Measurements from ENCODE around the gene FAM20A.
"Not testable (repeated sequence)": the region's sequence is repeated elsewhere in the genome, so short reads cannot be mapped to it uniquely, and the experiment has no call there.

Gene FAM20A

DNA sequence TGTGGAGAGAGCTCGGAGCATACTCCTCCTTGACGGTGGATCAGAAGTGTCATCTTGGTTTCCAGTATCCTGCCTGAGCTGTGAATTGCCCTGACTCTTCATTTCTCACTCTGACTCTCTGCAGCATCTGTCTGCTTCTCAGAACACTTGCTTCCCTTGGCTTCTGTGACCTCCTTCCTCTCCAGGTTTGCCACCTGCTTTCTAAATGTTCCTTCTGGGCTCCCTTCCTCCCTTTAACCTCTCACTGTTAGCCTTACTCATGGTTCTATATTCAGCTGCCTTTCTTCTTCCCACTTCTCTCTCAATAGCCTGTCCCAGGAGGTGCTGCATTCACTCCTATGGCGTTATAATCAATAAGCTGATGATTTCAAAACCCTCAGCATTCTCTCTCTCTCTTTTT is 100.1 kb downstream of the FAM20A start:
- no peak overlapping the region for H3K4me3 ChIP-seq (replicated peaks; ENCODE audit: low read depth, low read length)
- TF ChIP-seq, protein P1, sequence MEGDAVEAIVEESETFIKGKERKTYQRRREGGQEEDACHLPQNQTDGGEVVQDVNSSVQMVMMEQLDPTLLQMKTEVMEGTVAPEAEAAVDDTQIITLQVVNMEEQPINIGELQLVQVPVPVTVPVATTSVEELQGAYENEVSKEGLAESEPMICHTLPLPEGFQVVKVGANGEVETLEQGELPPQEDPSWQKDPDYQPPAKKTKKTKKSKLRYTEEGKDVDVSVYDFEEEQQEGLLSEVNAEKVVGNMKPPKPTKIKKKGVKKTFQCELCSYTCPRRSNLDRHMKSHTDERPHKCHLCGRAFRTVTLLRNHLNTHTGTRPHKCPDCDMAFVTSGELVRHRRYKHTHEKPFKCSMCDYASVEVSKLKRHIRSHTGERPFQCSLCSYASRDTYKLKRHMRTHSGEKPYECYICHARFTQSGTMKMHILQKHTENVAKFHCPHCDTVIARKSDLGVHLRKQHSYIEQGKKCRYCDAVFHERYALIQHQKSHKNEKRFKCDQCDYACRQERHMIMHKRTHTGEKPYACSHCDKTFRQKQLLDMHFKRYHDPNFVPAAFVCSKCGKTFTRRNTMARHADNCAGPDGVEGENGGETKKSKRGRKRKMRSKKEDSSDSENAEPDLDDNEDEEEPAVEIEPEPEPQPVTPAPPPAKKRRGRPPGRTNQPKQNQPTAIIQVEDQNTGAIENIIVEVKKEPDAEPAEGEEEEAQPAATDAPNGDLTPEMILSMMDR (IDR thresholded peaks at IDR 0.05; ENCODE audit: low read depth, low read length, missing control alignments), result no peak
- no peak for DNase-seq (ENCODE audit: extremely low read depth, low read depth)

DNA sequence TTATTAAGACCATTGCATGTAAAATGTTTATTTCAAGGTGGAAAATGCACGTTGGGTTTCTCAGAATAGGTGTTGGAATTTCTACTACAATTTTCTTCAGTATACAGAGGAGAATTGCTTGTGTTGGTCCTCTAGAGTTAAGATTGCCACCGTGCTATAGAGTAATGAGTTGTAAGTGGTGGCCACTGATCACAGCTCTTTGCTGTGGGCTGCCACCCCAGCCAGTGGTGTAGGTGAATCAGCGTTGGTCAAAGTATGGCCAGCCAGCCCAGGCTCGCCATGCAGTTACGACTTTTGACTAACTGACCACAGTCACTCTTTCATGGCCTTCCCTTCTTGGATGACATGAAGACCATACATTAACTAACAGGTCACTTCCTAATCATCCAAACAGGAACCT is 101.6 kb downstream of the FAM20A start:
- H3K4me3 ChIP-seq (replicated peaks; ENCODE audit: low read depth, low read length), result no peak overlapping the region
- TF ChIP-seq, protein P1 (IDR thresholded peaks at IDR 0.05; ENCODE audit: low read depth, low read length, missing control alignments), result no peak
- no peak for DNase-seq (ENCODE audit: extremely low read depth, low read depth)

DNA sequence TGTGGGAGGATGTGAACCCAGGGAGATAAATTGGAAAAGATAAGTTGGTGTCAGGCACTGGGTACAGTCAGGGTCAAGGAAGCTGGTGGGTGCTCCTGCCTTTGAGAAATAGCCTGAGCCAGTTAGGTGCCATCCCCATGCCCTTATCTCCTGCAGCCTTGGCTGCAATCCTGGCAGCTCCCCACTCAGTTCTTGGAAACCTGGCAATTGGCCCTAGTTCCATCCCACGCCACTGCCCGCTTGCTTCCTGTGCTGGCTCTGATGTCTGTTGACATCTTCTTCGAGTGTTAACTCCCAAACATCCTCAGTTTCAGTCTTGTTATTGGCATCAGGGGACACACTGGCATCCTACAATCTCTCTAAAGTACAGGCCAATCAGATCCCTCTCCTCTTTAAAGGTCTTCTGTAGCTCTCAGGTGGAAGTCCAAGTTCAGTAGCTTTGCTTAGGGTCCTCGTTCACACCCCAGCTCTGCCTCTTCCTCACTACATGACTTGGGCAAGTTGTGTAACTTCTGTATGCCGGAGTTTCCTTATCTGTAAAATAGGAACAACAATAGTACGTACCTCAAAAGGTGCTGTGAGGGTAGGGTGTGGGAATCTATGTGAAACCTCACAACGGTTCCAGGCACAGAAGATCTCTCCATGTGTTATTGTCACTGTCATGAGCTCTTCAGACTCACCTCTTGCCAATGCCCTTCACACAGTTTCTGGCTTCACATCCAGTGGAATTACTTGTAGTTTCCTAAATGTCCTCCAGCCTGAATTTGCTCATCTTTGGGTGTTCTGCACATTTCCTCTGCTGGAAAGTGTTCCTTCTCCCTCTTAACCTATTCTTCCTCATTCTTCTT is 102.5 kb downstream of the FAM20A start:
- H3K4me3 ChIP-seq (replicated peaks; ENCODE audit: low read depth, low read length), result no peak overlapping the region
- DNase-seq (ENCODE audit: extremely low read depth, low read depth), result no peak
- TF ChIP-seq, protein P1 (IDR thresholded peaks at IDR 0.05; ENCODE audit: low read depth, low read length, missing control alignments), result no peak

DNA sequence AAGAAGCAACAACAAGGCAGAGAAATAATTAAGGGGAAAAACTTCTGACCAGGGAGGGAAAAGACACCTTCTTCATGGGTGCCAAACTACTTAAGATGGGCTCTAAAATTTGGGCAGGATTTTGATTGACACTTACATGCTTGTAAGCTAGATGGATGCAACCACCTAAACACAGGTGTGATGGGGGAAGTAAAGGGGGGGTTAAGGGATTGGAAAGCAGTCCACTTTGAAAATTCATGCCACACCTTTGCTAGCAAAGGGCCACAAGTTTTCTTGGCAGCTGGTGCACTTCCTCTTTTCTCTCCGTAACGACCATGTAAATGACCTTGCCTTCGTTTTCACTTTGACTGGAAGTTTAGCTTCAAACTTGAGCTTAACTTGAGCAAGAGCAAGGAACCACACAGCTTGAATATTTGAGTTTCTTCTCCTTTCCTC is 103.3 kb downstream of the FAM20A start:
- H3K4me3 ChIP-seq (replicated peaks; ENCODE audit: low read depth, low read length), result no peak overlapping the region
- TF ChIP-seq, protein P1 (IDR thresholded peaks at IDR 0.05; ENCODE audit: low read depth, low read length, missing control alignments), result no peak
- DNase-seq (ENCODE audit: extremely low read depth, low read depth), result no peak

DNA sequence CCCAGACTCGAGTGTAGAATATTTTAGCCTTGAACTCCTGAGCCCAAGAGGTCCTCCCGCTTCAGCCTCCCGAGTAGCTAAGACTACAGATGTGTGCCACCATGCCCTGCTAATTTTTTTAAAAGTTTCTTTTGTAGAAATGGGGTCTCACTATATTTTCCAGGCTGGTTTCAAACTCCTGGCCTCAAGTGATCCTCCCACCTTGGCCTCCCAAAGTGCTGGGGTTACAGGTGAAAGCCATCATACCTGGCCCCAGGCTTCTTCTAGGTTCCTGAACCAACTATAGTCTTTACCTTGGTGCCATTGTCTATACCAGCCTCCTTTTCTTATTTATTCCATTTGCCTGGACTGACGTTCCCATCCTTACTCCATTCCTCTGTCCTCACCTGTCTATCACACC is 106.1 kb downstream of the FAM20A start:
- no peak overlapping the region for H3K4me3 ChIP-seq (replicated peaks; ENCODE audit: low read depth, low read length)
- DNase-seq (ENCODE audit: extremely low read depth, low read depth), result no peak
- TF ChIP-seq, protein P1 (IDR thresholded peaks at IDR 0.05; ENCODE audit: low read depth, low read length, missing control alignments), result no peak

DNA sequence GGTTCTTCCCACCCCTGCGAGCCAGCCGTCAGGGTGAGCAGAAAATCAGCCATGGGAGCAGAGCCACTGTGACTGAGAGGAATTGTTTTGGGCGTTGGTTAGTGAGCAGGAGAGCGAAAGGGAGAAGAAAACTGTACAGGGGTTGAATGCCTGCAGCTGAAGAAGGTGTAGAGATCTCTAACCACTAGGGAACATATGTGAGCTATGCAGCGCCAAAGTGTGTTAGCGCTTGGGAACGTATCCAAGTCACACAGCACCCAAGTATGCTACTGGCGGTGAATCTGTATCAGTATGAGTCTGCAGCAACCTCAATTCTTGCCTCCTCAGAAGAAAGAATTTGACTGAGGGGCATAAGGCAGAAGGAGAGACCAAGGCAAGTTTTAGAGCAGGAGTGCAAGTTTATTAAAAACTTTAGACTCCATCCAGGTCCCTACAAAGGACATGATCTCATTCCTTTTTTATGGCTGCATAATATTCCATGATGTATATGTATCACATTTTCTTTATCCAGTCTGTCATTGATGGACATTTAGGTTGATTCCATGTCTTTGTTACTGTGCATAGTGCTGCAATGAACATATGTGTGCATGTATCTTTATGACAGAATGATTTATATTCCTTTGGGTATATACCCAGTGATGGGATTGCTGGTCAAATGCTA is 108.6 kb downstream of the FAM20A start:
- H3K4me3 ChIP-seq (replicated peaks; ENCODE audit: low read depth, low read length), result not testable (repeated sequence)

More for the DNA sequence above, 108.6 kb downstream of the FAM20A start:
- not testable (repeated sequence) for DNase-seq (ENCODE audit: extremely low read depth, low read depth)
